ENCODE data around the gene GPR143.
A peak's percentile ranks its signal among the peaks of the same experiment; 100 is the strongest.

GPR143 gene

GRCh38 chrX:9706421-9706820 is 59.2 kb downstream of the GPR143 start:
- no peak for DNase-seq

- DNase-seq, result no peak
Observed at GRCh38 chrX:9704876-9705465, 60.7 kb downstream of the GPR143 start.

GRCh38 chrX:9703406-9703805 is 62.2 kb downstream of the GPR143 start:
- DNase-seq, result no peak

- no peak for DNase-seq
Observed at GRCh38 chrX:9701790-9702189, 63.9 kb downstream of the GPR143 start.

GRCh38 chrX:9700555-9700954 is 65.1 kb downstream of the GPR143 start:
- no peak for DNase-seq

GRCh38 chrX:9698576-9698975 is 67.1 kb downstream of the GPR143 start:
- no peak for DNase-seq

- no peak for DNase-seq
Observed at GRCh38 chrX:9693307-9694001, 72.2 kb downstream of the GPR143 start.

- no peak for DNase-seq
Observed at GRCh38 chrX:9690046-9690445, 75.6 kb downstream of the GPR143 start.

GRCh38 chrX:9688833-9689232 is 76.8 kb downstream of the GPR143 start:
- no peak for DNase-seq

- no peak for DNase-seq
Observed at GRCh38 chrX:9687899-9688298, 77.7 kb downstream of the GPR143 start.

GRCh38 chrX:9683350-9683749 is 82.3 kb downstream of the GPR143 start:
- no peak for DNase-seq

- no peak for DNase-seq
Observed at GRCh38 chrX:9682861-9683260, 82.8 kb downstream of the GPR143 start.

GRCh38 chrX:9682456-9682855 is 83.2 kb downstream of the GPR143 start:
- no peak for DNase-seq

- no peak for DNase-seq
Observed at GRCh38 chrX:9681422-9681821, 84.2 kb downstream of the GPR143 start.

- no peak for DNase-seq
Observed at GRCh38 chrX:9681011-9681410, 84.6 kb downstream of the GPR143 start.

GRCh38 chrX:9678215-9678965 is 87.3 kb downstream of the GPR143 start:
- DNase-seq, result no peak

- peak; percentile 58 for DNase-seq
Observed at GRCh38 chrX:9677098-9677739, 88.4 kb downstream of the GPR143 start.

GRCh38 chrX:9676738-9677097 is 88.9 kb downstream of the GPR143 start:
- DNase-seq, result no peak

GRCh38 chrX:9676306-9676705 is 89.3 kb downstream of the GPR143 start:
- DNase-seq, result no peak
